ENCODE results near the gene LIPC.

- TF ChIP-seq, protein P1, sequence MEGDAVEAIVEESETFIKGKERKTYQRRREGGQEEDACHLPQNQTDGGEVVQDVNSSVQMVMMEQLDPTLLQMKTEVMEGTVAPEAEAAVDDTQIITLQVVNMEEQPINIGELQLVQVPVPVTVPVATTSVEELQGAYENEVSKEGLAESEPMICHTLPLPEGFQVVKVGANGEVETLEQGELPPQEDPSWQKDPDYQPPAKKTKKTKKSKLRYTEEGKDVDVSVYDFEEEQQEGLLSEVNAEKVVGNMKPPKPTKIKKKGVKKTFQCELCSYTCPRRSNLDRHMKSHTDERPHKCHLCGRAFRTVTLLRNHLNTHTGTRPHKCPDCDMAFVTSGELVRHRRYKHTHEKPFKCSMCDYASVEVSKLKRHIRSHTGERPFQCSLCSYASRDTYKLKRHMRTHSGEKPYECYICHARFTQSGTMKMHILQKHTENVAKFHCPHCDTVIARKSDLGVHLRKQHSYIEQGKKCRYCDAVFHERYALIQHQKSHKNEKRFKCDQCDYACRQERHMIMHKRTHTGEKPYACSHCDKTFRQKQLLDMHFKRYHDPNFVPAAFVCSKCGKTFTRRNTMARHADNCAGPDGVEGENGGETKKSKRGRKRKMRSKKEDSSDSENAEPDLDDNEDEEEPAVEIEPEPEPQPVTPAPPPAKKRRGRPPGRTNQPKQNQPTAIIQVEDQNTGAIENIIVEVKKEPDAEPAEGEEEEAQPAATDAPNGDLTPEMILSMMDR (IDR thresholded peaks at IDR 0.05) = no peak
- TF ChIP-seq POLR2A (IDR thresholded peaks at IDR 0.05) = no peak
Observed at GRCh38 chr15:58553365-58553918, 121.7 kb downstream of the LIPC start.
